Ureter (tissue), 1 donor: ENCODE results near the gene HOXB13. TPM values are rescaled to one million over a fixed set of nuclear protein-coding genes. Genes with fewer than 3 reads are reported as not detected.
"Not testable (repeated sequence)": the region's sequence is repeated elsewhere in the genome, so short reads cannot be mapped to it uniquely, and the experiment has no call there.

ENCODE experiments used
- DNase-seq: peaks from one replicate; pipeline ENCODE4 v3.0.0-alpha.2; 2020; ENCODE audit warnings: low spot score
- total RNA-seq: library from RNA; stranded (reverse); gene quantifications from one replicate; pipeline ENCODE4 v1.2.4, GENCODE V29; 2023
- donor health status: DM: yes; HTN: yes; CAD: no.

Gene HOXB13
- total RNA-seq, 1 donor from 2014 or later, result not detected

DNA sequence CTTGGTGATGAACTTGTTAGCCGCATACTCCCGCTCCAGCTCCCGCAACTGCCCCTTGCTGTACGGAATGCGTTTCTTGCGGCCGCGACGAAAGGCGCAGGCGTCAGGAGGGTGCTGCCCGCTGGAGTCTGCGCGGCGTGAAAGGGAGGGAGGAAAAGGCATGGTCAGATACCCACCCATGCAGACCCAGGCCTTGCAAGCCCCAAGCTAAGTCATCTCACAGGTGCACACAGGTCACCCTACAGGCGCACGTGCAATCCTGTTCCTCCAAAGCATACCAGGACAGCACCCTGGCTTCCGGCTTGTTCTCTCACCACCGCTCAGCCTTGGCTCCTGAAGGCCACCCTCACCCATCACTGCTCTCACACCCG is 1.6 kb downstream of the HOXB13 start:
- DNase-seq, result no peak

DNA sequence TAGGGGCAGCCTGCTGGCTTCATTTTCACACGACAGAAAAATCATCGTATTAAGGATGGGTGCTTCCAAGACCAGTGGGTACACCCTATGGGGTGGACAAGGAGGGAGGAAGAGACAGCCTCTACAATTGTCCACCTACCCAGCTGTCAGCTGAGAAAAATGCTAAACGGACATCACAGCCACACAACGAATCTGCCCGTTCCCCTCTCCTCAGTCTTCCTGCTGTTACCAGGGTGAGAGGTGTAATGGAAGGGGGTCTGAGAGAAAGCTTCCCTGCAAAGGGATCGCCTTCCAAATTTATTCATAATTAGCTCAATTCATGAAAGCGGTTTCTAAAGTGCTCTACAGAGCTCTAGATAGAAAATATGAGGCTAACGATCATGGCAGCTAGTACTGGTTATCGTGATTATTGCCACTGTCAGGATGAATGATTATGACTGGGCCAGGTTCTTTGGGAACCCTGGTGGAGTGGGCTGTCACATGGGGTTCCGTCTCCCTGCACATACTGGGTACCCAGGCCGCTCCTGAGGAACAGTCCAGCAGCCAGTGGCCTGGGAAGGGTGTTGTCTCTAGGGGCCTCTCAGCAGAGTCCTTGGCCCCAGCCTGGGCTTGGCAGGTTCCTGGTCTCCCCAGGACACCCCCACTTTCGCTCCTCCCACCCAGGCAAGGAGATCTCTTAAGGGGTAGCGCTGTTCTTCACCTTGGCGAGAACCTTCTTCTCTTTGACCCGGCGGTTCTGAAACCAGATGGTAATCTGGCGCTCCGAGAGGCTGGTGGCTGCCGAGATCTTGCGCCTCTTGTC is 2.2 kb downstream of the HOXB13 start:
- DNase-seq, result no peak

DNA sequence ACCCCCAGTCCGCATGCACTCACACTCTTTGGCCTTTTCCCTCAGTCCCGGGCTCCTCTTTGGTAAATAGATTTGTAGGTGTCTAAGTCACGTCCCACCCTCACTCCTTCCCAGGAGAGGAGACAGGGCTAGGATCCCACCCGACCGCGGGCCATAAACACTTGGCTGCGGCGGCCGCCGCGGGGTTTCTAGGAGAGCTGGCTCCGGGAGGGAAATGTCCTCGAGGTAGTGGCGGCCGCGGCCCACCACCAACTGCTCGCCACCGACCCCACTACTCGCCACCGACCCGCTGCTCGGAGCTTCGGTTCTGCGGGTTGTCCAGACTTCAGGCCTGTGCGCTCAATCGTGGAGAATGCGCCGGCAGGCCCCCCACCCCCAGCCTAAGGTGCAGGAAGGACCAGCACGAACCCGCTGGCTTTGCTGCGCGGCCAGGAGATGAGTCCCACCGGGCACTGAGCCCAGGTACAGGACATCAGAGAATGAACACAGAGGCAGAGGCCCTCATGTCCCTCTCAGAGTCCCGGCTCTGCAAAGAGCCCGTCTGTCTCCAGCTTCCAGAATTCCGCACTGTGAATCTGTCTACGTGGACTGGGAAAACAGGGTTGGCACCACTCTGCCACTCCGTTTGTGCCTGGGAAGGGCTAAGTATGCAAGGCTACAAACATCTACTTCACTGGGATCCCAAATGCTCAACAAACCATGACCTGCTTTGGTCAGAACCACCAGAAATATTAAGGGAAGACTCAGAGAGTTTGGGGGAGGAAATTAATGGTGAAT is 3.1 kb downstream of the HOXB13 start:
- DNase-seq, result no peak

DNA sequence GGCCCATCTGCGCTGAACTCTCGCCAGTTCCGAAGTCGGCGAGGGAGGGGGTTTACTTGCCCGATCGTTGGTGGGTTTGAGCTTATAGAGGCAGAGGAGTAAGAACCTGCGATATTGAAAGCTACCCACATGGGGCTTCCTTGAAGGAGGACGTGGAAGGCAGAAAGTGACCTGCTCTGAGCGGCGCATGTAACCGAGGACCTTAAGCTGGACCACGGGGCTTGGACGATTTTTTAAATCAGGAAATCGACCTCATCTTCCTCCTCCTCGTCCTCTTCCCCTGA is 3.6 kb downstream of the HOXB13 start:
- no peak for DNase-seq

DNA sequence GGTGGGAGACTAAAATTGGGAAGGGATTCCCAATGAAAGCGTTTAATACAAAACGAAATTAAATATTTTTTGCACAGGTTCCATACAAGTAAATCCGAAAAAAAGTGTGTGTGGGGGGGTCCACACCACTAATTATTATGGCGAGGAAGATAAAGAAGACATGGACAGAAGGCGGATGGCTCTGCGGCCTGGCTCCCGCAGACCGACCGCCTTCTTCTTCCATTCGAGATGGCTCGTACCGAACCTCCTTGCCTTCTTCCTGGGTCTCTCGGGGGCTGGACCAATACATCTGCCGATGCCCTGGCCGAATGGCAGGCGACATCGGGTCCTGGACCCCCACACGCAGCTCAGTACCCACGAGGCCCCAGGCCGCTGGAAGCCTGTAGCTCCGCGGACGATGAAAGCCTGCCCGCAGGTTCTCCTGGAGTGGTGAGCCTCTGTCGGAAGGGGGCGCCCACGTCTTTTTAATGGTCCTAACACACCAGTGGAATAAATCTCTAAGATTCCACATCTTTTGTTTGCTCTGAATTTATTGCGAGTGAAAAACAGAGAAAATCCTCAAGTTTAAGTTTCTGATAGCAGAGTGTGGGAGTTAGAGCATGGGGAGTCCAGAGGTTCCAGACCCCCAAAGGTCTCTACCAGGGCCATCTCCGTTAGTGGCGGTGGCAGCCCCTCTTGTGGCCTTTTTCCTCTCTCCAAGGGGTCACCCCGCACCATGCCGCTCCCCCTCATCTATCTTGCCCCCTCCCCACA is 4.1 kb downstream of the HOXB13 start:
- DNase-seq, result peak; percentile 85

DNA sequence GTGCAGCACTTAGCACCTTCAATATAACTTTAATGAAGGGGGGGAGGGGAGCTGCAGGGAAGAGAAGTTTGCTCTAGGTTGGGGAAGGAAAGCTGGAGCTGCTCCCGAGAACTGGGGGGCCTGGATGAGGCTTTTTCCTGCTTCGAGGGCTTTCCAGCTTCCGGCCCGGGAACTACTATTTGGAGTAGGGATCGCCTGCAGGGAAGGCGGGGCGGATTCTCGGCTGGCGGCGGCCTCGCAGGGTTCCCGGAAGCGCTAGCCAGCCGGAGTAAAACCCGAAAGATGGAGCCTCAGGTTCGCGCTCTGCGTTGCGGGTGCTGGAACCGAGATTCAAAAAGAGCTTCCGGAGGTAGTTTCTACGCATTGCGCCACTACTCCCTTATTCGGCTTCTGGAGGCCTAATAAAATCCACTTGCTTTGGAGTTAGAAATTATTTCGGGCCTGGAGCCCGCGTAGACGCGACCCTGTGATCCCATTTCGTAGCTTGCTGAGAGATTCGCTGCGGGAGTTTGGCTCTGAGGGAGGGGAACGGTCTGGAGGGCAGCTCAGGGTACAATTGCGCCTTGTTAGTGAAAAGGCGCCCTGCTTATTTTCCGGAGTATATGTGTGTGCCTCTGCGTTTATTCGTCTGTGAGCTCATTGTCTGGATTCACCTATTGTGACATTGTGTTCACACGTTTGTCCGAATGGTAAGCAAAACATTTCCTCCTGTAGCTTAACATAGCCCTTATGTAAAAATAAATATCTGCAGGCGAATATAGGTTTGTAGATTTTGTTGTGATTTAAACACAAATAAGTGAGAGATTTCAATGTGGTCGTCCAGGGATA is 4.9 kb downstream of the HOXB13 start:
- no peak for DNase-seq

DNA sequence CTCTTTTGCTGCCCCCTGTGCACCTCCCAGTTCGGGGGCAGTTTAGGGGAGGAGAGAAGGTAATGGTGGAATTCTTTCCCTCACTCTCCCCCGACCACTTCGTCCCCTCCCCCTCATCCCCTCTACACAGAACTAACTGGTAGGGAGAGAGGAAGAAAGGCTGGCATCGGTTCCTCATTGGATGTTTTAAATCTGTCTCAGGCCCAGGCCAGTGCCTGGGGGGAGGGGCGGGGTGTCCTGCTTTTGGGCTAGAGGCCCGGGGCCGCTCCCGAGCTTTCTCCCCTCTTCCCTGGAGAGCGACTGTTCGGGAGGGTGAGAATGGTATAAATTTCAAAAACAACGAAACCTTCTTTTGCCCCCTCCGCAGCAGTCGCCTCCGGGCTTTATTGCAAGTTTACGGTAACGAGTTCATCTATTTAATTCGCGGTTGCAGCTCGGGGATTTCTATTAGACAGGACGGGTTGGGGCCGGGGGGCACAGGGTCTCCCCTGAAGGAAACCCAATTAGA is 5.6 kb downstream of the HOXB13 start, which contains the start of gene PRAC2:
PRAC2 (plus strand) TSS at position 271 of the 508 bp plus-strand sequence. CDS start 1,226 bp downstream, outside the sequence.
- no peak for DNase-seq

DNA sequence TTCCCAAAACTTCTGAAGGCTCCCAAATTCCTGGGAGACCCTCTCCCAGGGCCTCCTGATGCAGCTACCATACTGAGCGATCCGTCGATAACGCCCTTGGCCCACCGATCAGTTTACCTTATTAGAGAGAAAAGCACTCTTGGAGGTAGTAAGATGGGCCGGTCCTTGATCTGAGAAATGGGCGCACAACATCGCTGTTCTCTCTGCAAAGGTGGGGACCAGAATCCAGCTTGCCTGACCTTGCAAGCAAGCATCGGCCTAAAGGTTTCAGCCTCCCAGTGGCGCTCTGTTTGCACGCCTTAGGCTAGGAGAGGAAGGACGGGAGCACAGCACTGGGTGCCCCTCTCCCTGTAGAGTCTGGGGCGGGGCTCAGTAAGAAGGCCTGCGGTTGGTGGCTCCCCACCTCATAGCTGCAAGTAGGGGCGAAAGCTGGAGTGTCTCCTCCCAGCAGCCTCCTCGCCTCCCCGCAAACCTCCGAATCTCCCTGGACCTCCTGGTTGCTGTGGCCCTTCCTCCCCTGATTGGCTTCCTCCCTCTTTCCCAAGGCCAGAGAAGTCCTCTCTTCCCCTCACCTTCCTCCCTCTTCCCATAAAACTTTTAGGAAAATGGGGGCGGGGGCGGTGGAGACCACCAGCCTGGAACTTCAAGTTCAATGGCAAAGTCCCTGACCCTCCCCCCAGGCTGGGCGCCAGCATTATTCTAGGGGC is 6.2 kb downstream of the HOXB13 start, which contains the start of gene PRAC1:
PRAC1 (minus strand) TSS at position 318 of the 707 bp plus-strand sequence; CDS start at position 192, 126 bp downstream.
- DNase-seq, result no peak

DNA sequence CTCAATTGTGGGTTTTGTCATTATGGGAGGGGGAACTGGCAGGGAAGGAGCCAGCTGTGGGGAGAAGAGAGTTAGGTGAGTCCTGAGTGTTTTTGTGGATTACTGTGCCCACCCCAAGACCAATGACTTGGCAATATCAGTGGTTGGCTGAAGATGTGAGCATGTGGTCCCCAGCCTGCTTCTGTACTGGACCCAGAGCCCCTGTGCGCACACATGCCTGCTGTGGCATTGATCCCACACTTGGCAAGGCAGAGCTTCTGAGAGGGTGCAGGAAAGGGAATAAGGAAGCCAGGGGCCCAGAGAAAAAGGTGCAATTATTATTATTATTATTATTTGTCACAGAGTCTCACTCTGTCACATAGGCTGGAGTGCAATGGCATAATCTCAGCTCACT is 7.5 kb downstream of the HOXB13 start:
- DNase-seq, result no peak

DNA sequence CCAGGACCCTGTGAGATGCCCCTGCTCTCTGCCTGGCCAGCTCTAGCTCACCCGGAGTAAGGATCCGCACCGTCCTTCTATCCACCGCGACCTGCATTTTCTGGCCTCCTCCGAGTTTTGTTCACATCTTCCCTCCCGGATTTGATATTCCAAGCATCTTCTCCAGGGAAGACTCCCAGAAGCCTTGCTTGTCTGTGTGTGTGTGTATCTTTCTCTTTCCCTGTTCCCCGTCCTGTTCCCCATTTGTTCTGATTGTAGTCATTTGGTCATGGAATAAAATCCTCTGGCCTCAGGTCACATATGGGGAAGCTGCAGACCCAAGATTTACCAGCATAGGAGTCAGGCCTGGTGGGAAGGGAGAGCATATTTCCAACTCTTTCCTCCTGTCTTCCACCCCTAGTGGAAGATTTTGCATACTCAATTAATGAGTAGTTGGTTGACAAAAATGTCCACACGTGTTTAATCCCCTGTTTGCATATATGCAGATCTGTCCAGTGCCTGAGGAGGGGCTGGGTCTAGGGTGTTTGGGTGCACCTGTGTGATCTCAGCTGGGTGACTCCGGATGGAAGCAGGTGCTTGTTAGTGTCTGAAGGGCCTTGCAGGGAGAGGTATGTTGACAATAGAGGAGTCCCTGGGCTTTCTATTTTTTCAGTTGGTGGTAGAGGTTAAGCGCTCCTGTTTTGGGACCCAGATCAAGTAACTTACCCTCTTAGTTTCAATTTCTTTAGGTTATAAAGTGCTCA is 8.1 kb downstream of the HOXB13 start:
- DNase-seq, result no peak

DNA sequence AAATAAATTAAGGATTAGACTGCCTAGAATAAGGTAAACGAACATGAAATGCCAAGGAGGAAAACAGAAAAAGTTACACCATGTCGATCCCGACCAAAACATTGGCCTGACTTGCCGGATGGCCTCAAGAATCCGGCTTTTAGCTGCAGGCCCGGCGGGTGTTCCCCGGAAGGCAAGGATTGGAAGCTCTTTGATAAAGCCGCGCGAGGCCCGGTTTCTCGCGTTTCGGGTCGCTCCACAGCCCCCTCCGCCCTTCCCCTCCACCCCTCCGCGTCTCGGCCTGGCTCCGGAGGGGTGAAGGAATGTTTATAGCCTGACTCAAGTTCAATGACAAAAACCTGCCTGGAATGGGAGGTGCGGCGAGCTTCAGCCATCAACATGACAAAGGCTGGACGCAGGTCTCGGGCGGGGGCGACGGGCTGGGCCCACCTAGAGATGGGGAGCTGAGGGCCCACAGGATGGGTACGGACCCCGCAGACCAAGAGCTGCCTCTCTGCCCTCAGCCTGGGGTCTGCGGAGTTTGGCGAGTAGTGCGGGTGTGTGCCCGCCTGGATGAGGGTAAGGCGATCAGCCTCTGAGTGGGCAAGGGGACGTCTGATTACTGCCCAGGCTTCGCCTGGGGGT is 8.8 kb downstream of the HOXB13 start:
- DNase-seq, result no peak

DNA sequence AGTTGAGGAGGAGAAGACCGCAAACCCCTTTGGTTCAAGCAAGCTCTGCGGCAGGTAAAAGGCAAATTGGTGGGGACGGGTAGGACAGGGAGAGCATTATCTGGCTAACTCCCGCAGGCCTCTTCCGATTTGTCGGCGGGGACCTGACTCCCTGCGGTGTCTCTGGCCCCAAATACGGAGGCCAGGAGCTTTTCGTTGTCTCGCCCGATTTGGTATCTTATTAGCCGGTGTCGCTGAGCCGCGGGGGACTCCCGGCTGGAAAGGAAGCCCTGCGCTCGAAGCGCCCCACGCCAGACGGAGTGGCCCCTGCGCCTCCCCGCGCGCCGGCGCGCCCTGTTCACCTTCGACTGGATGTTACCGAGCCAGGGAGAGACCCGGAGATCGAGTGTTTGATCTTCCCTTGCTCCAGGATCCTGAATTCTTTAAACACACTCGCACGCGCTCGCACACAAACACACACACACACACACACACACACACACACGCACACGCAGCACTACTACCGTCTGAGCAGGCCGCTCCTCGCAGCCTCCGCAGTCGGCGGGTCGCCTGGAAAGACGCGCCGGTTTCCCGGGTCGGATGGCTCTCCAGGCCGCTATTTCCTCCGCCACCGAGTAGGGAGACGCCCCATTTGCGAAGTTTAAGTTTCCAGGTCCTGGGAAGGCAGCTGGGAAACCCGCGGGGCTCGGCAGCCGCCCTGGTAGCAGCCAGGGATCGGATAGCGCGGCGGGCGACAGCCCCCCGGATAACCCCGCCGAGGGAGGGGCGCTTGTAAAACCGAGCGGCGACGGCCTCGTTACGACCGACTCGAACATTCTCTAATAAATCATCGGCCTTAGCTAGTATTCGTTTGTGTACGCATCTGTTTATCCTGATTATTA is 9.5 kb downstream of the HOXB13 start:
- DNase-seq, result no peak

DNA sequence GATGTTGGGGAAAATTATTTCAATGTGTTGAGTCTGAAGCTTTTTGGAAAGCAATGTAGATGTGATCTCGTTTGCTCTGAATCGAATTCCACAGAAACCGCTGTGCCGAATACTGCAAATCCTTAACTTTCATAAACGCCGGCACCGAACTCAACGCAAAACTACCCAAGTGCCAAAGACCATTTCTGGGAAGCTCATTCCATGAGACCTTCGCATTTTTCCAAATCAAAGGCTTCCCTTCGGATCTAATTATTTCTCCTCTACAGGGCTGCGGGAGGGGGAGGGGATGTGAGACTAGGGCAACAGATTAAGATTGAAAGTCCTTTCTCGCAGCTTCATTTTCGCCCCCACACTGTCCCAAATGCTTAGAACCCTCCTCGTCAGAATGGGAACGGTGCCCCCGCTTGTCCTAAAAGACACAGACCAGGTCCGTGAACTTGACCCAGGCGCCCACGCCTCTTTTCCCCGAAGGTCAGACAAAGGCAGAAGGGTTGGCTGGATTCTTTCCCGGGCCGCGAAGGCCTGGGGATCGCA is 10.3 kb downstream of the HOXB13 start:
- DNase-seq, result no peak

DNA sequence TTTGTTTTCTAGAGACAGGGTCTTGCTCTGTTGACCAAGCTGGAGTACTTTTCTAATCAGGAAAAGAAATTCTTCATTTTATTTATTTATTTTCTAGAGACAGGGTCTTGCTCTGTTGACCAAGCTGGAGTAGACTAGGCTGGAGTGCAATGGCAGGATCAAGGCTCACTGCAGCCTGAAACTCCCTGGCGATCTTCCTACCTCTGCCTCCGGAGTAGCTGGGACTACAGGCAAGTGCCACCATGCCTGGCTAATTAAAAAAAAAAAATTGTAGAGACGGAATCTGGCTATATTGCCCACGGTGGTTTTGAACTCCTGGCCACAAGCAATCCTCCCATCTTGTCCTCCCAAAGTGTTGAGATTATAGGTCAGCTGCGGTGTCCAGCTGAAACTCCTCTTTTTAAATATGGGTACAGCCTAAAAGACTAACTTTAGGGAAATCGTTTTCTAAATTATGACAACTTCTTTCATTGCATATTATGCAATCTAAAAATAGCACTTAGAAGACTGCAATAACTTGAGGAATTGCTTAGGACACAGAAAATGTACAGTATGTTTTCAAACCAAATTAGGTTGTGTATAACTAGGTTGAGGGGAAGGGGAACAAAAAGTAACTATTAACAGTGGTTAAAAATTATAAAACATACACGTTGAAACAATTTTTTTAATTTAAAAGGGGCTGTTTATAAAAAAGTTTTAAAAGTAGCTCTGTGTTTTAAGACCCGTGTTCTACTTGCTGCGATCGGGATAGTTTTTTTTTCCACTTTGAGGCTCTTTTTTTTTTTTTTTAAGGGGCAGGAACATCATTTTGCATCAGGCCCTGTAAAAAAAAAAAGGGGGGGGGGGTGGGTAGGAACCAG is 11.0 kb downstream of the HOXB13 start:
- DNase-seq, result no peak

DNA sequence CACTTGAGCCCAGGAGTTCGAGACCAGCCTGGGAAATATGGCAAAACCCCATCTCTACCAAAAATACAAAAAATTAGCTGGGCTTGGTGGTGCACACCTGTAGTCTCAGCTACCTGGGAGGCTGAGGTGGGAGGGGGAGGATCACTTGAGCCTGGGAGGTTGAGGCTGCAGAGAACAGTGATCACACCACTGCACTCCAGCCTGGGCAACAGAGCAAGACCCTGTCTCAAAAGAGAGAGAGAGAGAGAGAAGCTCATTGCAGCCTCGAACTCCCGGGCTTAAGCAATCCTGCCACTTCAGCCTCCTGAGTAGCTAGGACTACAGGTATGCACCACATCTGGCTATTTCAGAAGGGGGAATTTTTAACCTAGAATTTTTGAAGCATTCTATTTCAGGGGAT is 12.0 kb downstream of the HOXB13 start:
- DNase-seq, result not testable (repeated sequence)

DNA sequence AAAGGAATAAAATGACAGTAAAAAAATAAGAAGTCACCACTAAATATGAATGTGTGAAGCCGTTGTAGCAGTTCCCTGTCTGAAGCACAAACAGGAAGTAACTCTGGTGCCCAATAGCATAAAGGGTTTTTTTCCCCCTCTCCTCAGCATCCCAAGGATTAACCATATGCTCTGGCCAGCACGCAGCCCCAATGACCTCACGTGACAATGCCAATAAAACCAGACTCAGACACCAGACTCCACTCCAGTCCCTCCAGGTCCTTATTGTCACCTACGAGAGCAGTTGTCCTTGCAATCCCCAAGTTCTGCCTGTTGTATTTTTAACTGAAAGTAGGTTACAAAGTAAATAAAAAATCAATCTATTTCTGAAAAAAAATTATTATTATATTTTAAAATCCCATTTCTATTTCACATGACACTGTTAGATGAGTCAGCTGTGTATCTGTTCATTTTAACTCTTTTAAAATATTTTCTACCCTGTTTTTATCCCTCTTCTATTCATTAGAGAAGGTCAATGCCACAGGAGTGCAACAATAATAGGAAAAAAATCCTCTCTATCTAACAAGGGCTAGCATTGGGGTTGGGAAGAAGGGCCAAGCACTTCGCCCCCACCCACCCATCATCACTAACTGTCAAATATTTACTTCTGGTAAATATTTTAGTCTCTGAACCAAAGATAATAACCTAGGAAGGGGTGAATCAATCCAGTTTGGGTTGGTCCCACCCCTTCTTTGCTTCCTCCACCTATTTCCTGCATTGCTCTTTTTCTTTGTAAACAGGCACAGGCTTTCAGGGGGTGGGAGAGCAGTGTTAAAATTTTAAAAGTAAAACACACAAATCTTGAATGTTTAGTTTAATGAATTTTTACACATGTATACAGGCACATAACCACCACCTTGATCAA is 12.8 kb downstream of the HOXB13 start:
- DNase-seq, result no peak
